Thoracic aorta (tissue), 2 donors: Measurements from ENCODE around the gene LEF1. TPM values are rescaled to one million over a fixed set of nuclear protein-coding genes. Genes with fewer than 3 reads are reported as not detected.

Experiments used
- ATAC-seq: fragments of 150-250 bp; one replicate; pipeline ENCODE4 v1.8.0; 2017; ENCODE audit warnings: low read depth; ENCODE audit not compliant: insufficient number of reproducible peaks, low FRiP score
- DNase-seq: peaks from one replicate; pipeline ENCODE4 v3.0.0-alpha.2; 2020; ENCODE audit warnings: low spot score
- H3K27ac ChIP-seq, 2 donors: fragments of 200-600 bp; sonication (generic); 1 replicate in 1 of 2; 2 replicates in 1 of 2; pipeline ENCODE4 v1.5.1; 2016; ENCODE audit warnings: mild to moderate bottlenecking in 2 of 2, moderate library complexity in 2 of 2
- H3K27me3 ChIP-seq: fragments of 200-600 bp; sonication (generic); replicated peaks from 2 replicates; pipeline ENCODE4 v1.6.0; 2016; ENCODE audit warnings: mild to moderate bottlenecking; ENCODE audit not compliant: insufficient read depth
- H3K36me3 ChIP-seq: fragments of 200-600 bp; sonication (generic); one replicate; pipeline ENCODE4 v1.5.1; 2016
- H3K4me1 ChIP-seq, 2 donors: fragments of 200-600 bp; sonication (generic); 1 replicate in 1 of 2; 2 replicates in 1 of 2; pipeline versions ENCODE4 v1.5.1 to v1.6.0; 2016; ENCODE audit warnings: low read depth in 2 of 2, mild to moderate bottlenecking in 1 of 2; ENCODE audit not compliant: control insufficient read depth in 1 of 2
- H3K4me3 ChIP-seq: fragments of 200-600 bp; sonication (generic); 2 replicates; pipeline ENCODE4 v1.5.1; 2016; ENCODE audit warnings: mild to moderate bottlenecking
- H3K9me3 ChIP-seq: fragments of 200-600 bp; sonication (generic); 2 replicates; pipeline ENCODE4 v1.5.1; 2016
- CTCF ChIP-seq: fragments of 200-600 bp; sonication (generic); IDR thresholded peaks from one replicate; pipeline ENCODE4 v1.5.1; 2019; ENCODE audit warnings: antibody characterized with exemption
- total RNA-seq, 2 donors: library from RNA; depleted of rRNA; stranded (reverse); fragments of >200 nt; gene quantifications; one replicate each; pipeline versions ENCODE4 v1.1.0 to v1.2.3, GENCODE V29; 2016

Gene LEF1
- total RNA-seq, 2 donors from 2014 or later = 0.54 to 3.2 TPM

DNA sequence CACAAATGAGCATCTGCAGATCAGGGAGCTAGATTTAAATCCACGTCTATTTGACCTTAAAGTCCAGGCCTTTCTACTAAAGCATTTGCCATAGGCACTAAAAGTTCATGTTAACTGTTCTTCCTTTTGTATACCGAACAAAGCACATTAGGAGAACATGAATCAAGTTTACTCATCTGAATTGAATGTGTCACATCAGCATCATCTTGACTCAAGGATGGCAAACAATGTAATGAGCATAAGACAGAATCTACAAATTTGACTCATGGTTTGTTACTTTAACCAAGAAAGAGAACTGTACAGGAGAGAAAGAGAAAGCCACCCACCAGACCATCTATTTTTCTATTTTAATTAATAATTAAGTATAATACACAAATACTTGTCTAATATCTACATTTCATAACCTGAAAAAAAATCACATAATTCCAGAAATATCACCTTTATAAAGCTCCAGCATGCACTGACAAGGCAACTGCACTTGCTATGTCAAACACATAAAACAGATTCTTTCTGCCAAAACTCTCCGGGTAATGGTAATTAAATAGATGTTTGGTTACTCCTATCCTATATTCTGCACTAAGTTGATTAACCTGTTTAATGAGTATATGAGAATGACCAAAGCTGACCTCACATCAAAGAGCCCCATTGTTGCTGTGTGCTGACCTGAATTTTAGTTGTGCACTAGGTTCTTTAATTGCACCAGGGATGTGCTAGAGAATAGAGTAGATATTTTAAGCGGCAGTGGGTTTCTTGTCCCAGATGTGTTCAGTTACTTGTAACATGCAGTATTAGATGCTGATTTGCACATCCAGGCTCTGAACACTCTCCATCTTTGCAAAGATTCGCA lies 42.5 kb upstream of the LEF1 start:
- ATAC-seq = no peak
- Histone ChIP-seq H3K4me1 (no peaks in the 10 kb centered on the region), H3K27ac (no peak overlapping the region)

GRCh38 chr4:108209489-108209888 lies 40.8 kb upstream of the LEF1 start:
- Histone ChIP-seq H3K9me3 (no peaks in the 10 kb centered on the region), H3K4me3 (no peak overlapping the region), H3K4me1 (no peaks in the 10 kb centered on the region), H3K27ac (no peak overlapping the region), H3K27me3 (no peaks in the 10 kb centered on the region), H3K36me3 (no peaks in the 10 kb centered on the region)
- DNase-seq = no peak
- no peak for TF ChIP-seq CTCF
- ATAC-seq = no peak

More for the DNA sequence above, 42.5 kb upstream of the LEF1 start:
- H3K27me3 ChIP-seq = no peaks in the 10 kb centered on the region
- no peaks in the 10 kb centered on the region for H3K9me3 ChIP-seq
- no peak overlapping the region for H3K4me3 ChIP-seq
- TF ChIP-seq CTCF = no peak
- no peak for DNase-seq
- no peaks in the 10 kb centered on the region for H3K36me3 ChIP-seq

DNA sequence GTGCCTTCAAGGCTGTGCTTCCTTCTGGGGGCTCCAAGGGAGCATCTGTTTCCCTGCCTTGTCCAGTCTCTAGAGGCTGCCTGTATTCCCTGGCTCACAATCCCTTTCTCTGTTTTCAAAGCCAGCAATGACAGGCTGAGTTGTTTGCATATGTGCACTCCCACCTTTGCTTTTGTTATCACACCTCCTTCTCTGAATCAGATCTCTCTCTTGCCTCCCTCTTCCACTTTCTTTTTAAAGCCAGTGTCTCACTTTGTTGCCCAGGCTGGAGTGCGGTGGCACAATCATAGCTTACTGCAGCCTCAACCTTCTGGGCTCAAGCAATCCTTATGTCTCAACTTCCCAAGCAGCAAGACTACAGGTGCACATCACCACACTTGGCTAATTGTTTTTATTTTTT lies 37.1 kb upstream of the LEF1 start:
- TF ChIP-seq CTCF = no peak
- no peak for ATAC-seq
- no peaks in the 10 kb centered on the region for H3K36me3 ChIP-seq

GRCh38 chr4:108204518-108204917 lies 35.8 kb upstream of the LEF1 start:
- Histone ChIP-seq H3K27me3 (no peaks in the 10 kb centered on the region), H3K4me1 (no peaks in the 10 kb centered on the region), H3K4me3 (no peak overlapping the region), H3K9me3 (no peaks in the 10 kb centered on the region), H3K27ac (no peak overlapping the region), H3K36me3 (no peaks in the 10 kb centered on the region)
- ATAC-seq (no peak), DNase-seq (no peak)
- TF ChIP-seq CTCF = no peak

More for the DNA sequence above, 37.1 kb upstream of the LEF1 start:
- H3K9me3 ChIP-seq = no peaks in the 10 kb centered on the region
- H3K27ac ChIP-seq = no peak overlapping the region
- no peak for DNase-seq
- H3K4me1 ChIP-seq = no peaks in the 10 kb centered on the region
- no peaks in the 10 kb centered on the region for H3K27me3 ChIP-seq
- no peak overlapping the region for H3K4me3 ChIP-seq

- no peaks in the 10 kb centered on the region for H3K4me1 ChIP-seq
- no peak overlapping the region for H3K4me3 ChIP-seq
- no peak for TF ChIP-seq CTCF
- ATAC-seq (no peak), DNase-seq (no peak)
- no peak overlapping the region for H3K27ac ChIP-seq
- no peaks in the 10 kb centered on the region for H3K36me3 ChIP-seq
- H3K27me3 ChIP-seq = no peaks in the 10 kb centered on the region
- H3K9me3 ChIP-seq = no peaks in the 10 kb centered on the region
Observed at GRCh38 chr4:108203377-108203776, 34.6 kb upstream of the LEF1 start.
